Panc1 (cell line): Measurements from ENCODE around the gene CTSO. TPM values are rescaled to one million over a fixed set of nuclear protein-coding genes. Genes with fewer than 3 reads are reported as not detected.
A peak's percentile ranks its signal among the peaks of the same experiment; 100 is the strongest.

ENCODE experiments used
- ATAC-seq: fragments of 200-7000 bp; cut with Tn5 transposase; 2 replicates; pipeline ENCODE4 v1.9.1; 2020; ENCODE audit warnings: mild to moderate bottlenecking, moderate library complexity
- BruUV-seq: library from RNA; stranded (reverse); fragments of 400-500 nt; replicated peaks from 2 replicates; lab custom pipeline; 2021; lab: Mats Ljungman, UMichigan
- CTCF ChIA-PET: fragments of 300-600 bp; sonication (Branson Sonifier 250); formaldehyde crosslinking; loops from one replicate; lab custom pipeline; 2022; ENCODE audit warnings: antibody characterized with exemption; lab: Charles Lee
- POLR2A ChIA-PET: fragments of 300-600 bp; sonication (Branson Sonifier 250); formaldehyde crosslinking; loops from one replicate; lab custom pipeline; 2022; ENCODE audit warnings: antibody characterized with exemption; lab: Charles Lee
- DNase-seq: peaks from one replicate; pipeline ENCODE4 v3.0.0-alpha.2; 2010; ENCODE audit warnings: low read depth, low spot score
- H3K27ac ChIP-seq: 2 replicates; pipeline ENCODE4 v1.5.1; 2011; ENCODE audit warnings: mild to moderate bottlenecking, low read length, inconsistent platforms
- H3K27me3 ChIP-seq: fragments of 200-500 bp; sonication (Bioruptor generic); 2 replicates; pipeline ENCODE4 v1.6.0; 2014; ENCODE audit warnings: low read length, inconsistent platforms; ENCODE audit not compliant: control insufficient read depth, insufficient read depth
- H3K36me3 ChIP-seq: fragments of 200-500 bp; sonication (Bioruptor generic); 2 replicates; pipeline ENCODE4 v1.5.1; 2014; ENCODE audit warnings: inconsistent platforms, mild to moderate bottlenecking, low read length, moderate library complexity; ENCODE audit not compliant: control insufficient read depth, insufficient read depth
- H3K4me1 ChIP-seq: 2 replicates; pipeline ENCODE4 v1.5.1; 2011; ENCODE audit warnings: inconsistent platforms, mild to moderate bottlenecking, low read length, moderate library complexity; ENCODE audit not compliant: control insufficient read depth, insufficient read depth
- H3K4me3 ChIP-seq, 2 experiments: 2 replicates each; pipeline ENCODE4 v1.5.1; 2011 to 2012; ENCODE audit warnings: low read depth in 2 of 2, low read length in 2 of 2, mild to moderate bottlenecking in 2 of 2, inconsistent platforms in 1 of 2, moderate library complexity in 1 of 2
- H3K9me3 ChIP-seq: fragments of 200-500 bp; sonication (Bioruptor generic); 2 replicates; pipeline ENCODE4 v1.5.1; 2014; ENCODE audit warnings: low read depth, mild to moderate bottlenecking, inconsistent platforms, low read length, moderate library complexity; ENCODE audit not compliant: control insufficient read depth, insufficient read depth
- CTCF ChIP-seq: fragments of 450-650 bp; IDR thresholded peaks from 2 replicates; pipeline ENCODE4 v1.5.1; 2017; ENCODE audit warnings: mild to moderate bottlenecking
- POLR2AphosphoS5 ChIP-seq: IDR thresholded peaks from 2 replicates; pipeline ENCODE4 v1.6.1; 2012; ENCODE audit warnings: mild to moderate bottlenecking, low read depth, low read length, moderate library complexity
- REST ChIP-seq, 2 experiments: IDR thresholded peaks; 2 replicates each; pipeline ENCODE4 v1.6.1; 2011 to 2012; ENCODE audit warnings: low read depth in 2 of 2, control low read depth in 1 of 2, low read length in 1 of 2, mild to moderate bottlenecking in 1 of 2, moderate library complexity in 1 of 2; ENCODE audit not compliant: insufficient read depth in 1 of 2
- SIN3A ChIP-seq: IDR thresholded peaks from 2 replicates; pipeline ENCODE4 v1.6.1; 2012; ENCODE audit warnings: low read depth, mild to moderate bottlenecking, low read length, moderate library complexity, borderline replicate concordance; ENCODE audit not compliant: insufficient read depth
- TCF7L2 ChIP-seq: IDR thresholded peaks from 2 replicates; pipeline ENCODE4 v1.6.1; 2011; ENCODE audit warnings: mild to moderate bottlenecking, low read depth, low read length, inconsistent platforms
- in situ Hi-C: cut with HindIII; loops from 2 replicates; pipeline ENCODE4 v1.10.0; 2016; ENCODE audit warnings: low sequenced_read_pairs, low pct_unique_long_range_greater_than_20kb
- intact Hi-C: fragments of 100-400 bp; cut with micrococcal nuclease; formaldehyde crosslinking; loops from one replicate; pipeline ENCODE4 v1.10.0; 2022; ENCODE audit not compliant: unreplicated experiment
- total RNA-seq: library from RNA; stranded (reverse); gene quantifications from one replicate; pipeline ENCODE4 v1.2.1, GENCODE V29; 2021; ENCODE audit not compliant: unreplicated experiment

CTSO gene
- total RNA-seq, 1 experiment from 2014 or later: 3.3 TPM

GRCh38 chr4:155972098-155972497, 18.4 kb upstream of the CTSO start:
- H3K27ac ChIP-seq: no peak overlapping the region
- no peak for ATAC-seq
- intact Hi-C loops: no loop called here
- no peaks in the 10 kb centered on the region for H3K27me3 ChIP-seq
- TF ChIP-seq REST (IDR thresholded peaks at IDR 0.05; ENCODE audit: insufficient read depth in 1 of 2, low read depth in 2 of 2, low read length in 1 of 2) (no peak), SIN3A (no peak), TCF7L2 (no peak), CTCF (peak; percentile 43), POLR2AphosphoS5 (no peak)
- H3K9me3 ChIP-seq: no peaks in the 10 kb centered on the region
- POLR2A ChIA-PET: no interaction called here
- DNase-seq: no peak
- in situ Hi-C loops: no loop called here
- no TSS peak for BruUV-seq
- CTCF ChIA-PET: no interaction called here
- no peaks in the 10 kb centered on the region for H3K4me1 ChIP-seq
- H3K36me3 ChIP-seq: no peaks in the 10 kb centered on the region
- no peak overlapping the region for H3K4me3 ChIP-seq

- TF ChIP-seq TCF7L2 (no peak), CTCF (no peak), POLR2AphosphoS5 (no peak), SIN3A (no peak), REST (IDR thresholded peaks at IDR 0.05; ENCODE audit: insufficient read depth in 1 of 2, low read depth in 2 of 2, low read length in 1 of 2) (no peak)
- in situ Hi-C loops (no loop called here), intact Hi-C loops (no loop called here)
- Histone ChIP-seq H3K4me1 (no peaks in the 10 kb centered on the region), H3K27ac (no peak overlapping the region), H3K4me3 (no peak overlapping the region), H3K27me3 (no peaks in the 10 kb centered on the region), H3K9me3 (no peaks in the 10 kb centered on the region), H3K36me3 (no peaks in the 10 kb centered on the region)
- no TSS peak for BruUV-seq
- POLR2A ChIA-PET: no interaction called here
- no peak for ATAC-seq
- CTCF ChIA-PET: no interaction called here
- no peak for DNase-seq
Observed at GRCh38 chr4:155966731-155967395, 13.2 kb upstream of the CTSO start.
